Left ventricle myocardium inferior (tissue), 1 donor: ENCODE measurements around the gene CTCF. TPM values are rescaled to one million over a fixed set of nuclear protein-coding genes. Genes with fewer than 3 reads are reported as not detected.

Source experiments
- DNase-seq: peaks from one replicate; pipeline ENCODE4 v3.0.0-alpha.2; 2020
- H3K27ac ChIP-seq: fragments of 200-600 bp; replicated peaks from 2 replicates; pipeline ENCODE4 v1.8.0; 2021
- H3K27me3 ChIP-seq: fragments of 200-600 bp; 2 replicates; pipeline ENCODE4 v1.8.0; 2021; ENCODE audit warnings: low read depth
- H3K36me3 ChIP-seq: fragments of 200-600 bp; 2 replicates; pipeline ENCODE4 v1.8.0; 2021
- H3K4me1 ChIP-seq: fragments of 200-600 bp; 2 replicates; pipeline ENCODE4 v1.8.0; 2021
- H3K4me3 ChIP-seq: fragments of 200-600 bp; 2 replicates; pipeline ENCODE4 v1.8.0; 2021; ENCODE audit warnings: mild to moderate bottlenecking, moderate library complexity
- H3K9me3 ChIP-seq: fragments of 200-600 bp; replicated peaks from 2 replicates; pipeline ENCODE4 v1.8.0; 2021
- intact Hi-C: fragments of 100-400 bp; cut with micrococcal nuclease; formaldehyde crosslinking; loops from one replicate; pipeline ENCODE4 v1.11.0; 2022
- total RNA-seq: library from RNA; stranded (reverse); fragmentation: NEBNext Ultra II Directional; extraction: Animal tissue kit (Norgen Biotek cat#: 25700); gene quantifications from one replicate; pipeline ENCODE4 v1.2.1, GENCODE V29; 2021
- TF ChIP-seq, protein P1 (sequence below): fragments of 200-600 bp; IDR thresholded peaks from 2 replicates; pipeline ENCODE4 v1.8.0; 2021; ENCODE audit warnings: antibody characterized with exemption, mild to moderate bottlenecking, borderline replicate concordance
- donor health status: DM: no; HTN: yes; CAD: no; lungs with severe emphysema.

The CTCF gene
- total RNA-seq, 1 donor from 2014 or later = 26.1 TPM

DNA sequence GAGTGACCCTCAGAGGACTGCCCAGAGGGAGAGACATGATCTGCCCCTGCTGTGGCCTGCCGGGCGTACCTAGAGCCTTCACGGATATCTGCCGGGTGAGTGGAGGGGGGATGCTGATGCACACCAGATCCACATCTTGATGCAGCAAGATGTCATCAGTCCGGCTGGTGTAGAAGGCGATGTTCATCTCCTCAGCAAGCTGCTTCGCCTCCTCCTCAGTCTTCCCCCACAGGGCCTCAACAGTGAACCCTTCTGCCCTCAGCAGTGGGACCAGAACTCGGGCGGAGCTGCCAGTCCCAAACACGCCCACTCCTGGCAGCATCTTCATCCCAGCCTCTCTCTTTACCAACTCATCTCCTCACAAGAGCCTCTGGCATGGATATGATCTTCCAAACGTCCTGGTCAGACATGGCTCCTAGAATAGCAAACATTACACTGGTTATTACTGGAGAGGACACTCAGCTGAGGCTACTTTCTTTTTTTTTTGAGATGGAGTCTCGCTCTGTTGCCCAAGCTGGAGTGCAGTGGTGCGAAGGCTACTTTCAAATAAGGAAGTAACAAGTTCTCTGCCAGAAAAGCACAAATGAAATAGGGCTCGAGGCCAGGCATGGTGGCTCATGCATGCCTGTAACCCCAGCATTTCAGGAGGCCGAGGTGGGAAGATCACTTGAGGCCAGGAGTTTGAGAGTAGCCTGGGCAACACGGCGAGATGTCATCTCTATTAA, 123.2 kb downstream of the CTCF start:
- TF ChIP-seq, protein P1, sequence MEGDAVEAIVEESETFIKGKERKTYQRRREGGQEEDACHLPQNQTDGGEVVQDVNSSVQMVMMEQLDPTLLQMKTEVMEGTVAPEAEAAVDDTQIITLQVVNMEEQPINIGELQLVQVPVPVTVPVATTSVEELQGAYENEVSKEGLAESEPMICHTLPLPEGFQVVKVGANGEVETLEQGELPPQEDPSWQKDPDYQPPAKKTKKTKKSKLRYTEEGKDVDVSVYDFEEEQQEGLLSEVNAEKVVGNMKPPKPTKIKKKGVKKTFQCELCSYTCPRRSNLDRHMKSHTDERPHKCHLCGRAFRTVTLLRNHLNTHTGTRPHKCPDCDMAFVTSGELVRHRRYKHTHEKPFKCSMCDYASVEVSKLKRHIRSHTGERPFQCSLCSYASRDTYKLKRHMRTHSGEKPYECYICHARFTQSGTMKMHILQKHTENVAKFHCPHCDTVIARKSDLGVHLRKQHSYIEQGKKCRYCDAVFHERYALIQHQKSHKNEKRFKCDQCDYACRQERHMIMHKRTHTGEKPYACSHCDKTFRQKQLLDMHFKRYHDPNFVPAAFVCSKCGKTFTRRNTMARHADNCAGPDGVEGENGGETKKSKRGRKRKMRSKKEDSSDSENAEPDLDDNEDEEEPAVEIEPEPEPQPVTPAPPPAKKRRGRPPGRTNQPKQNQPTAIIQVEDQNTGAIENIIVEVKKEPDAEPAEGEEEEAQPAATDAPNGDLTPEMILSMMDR = no peak
- intact Hi-C loops = no loop called here
- no peaks in the 10 kb centered on the region for H3K9me3 ChIP-seq
- H3K27ac ChIP-seq = peak overlapping the region; percentile 79
- peaks cover 23% of the 10 kb centered on the region for H3K4me1 ChIP-seq
- peaks cover 11% of the 10 kb centered on the region for H3K36me3 ChIP-seq
- DNase-seq = no peak
- no peaks in the 10 kb centered on the region for H3K27me3 ChIP-seq
- no peak overlapping the region for H3K4me3 ChIP-seq

Other genes with a start within 250 kb of the CTCF start
- gene KCTD19, start 235.8 kb upstream of the CTCF start, total RNA-seq = not detected
- gene LRRC36, start 235.7 kb upstream of the CTCF start, total RNA-seq = not detected
- gene TPPP3, start 169.0 kb upstream of the CTCF start, total RNA-seq = 15.5 TPM
- 2.9 TPM for gene ZDHHC1, start 146.0 kb upstream of the CTCF start, total RNA-seq
- gene HSD11B2, start 131.4 kb upstream of the CTCF start, total RNA-seq = 0.99 TPM
- 65.8 TPM for gene ATP6V0D1, start 81.4 kb upstream of the CTCF start, total RNA-seq
- gene AGRP, start 79.0 kb upstream of the CTCF start, total RNA-seq = not detected
- gene RIPOR1, start 33.7 kb upstream of the CTCF start, total RNA-seq = 79.7 TPM
- gene CARMIL2, start 82.6 kb downstream of the CTCF start, total RNA-seq = 0.58 TPM
- gene ACD, start 97.7 kb downstream of the CTCF start, total RNA-seq = 7.1 TPM
- 3.4 TPM for gene PARD6A, start 98.4 kb downstream of the CTCF start, total RNA-seq
- gene ENKD1, start 104.2 kb downstream of the CTCF start, total RNA-seq = 9.6 TPM
- gene C16orf86, start 104.3 kb downstream of the CTCF start, total RNA-seq = 2.9 TPM
- 11.1 TPM for gene GFOD2, start 156.8 kb downstream of the CTCF start, total RNA-seq
- 14.7 TPM for gene RANBP10, start 244.0 kb downstream of the CTCF start, total RNA-seq
- 0.49 TPM for gene TSNAXIP1, start 244.4 kb downstream of the CTCF start, total RNA-seq